ENCODE results near the gene MBL2.

Gene MBL2

DNA sequence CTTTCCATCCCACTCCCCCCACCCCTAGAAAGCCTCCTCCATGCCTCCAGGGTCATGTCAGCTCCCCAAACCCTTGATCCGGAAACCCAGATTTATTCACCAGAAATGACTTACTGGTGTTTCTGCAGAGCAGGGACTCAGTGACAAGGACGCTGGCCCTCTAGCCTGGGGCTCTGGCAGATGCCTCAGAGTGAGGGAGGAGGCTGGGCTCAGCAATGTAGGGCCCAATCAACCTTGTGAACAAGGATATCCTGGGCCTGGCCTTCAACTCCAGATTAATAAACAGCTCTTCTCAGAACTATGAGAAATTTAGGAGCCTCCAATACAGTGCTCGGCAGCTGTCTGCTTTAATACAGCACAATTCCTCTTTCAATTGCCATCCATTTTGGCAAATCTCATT, at the start of gene MBL2:
MBL2 (minus strand) TSS at position 162 of the 400 bp plus-strand sequence. CDS start 1,149 bp downstream, outside the sequence.
- no peak for DNase-seq (ENCODE audit: low read depth in 1 of 2, low spot score in 1 of 2)

DNA sequence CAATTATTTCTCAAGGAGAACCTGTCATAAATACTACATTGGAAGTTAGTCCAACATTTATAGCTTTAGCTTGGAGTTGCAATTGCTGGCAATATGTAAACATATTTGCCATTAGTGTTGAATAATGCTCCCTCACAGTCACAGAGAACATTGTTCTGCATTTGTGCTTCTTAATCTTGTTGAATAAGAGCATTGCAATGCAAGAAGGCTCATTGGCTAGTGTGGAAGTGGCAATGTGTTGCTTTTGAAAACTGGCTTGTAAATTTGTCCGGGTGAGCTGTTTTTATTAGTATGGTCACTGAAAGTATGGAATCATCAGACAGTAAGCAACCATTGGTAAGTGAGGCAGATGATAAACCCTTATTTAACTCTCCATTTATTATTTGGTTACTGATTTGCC, 47.7 kb upstream of the MBL2 start:
- DNase-seq (ENCODE audit: low read depth in 1 of 2, low spot score in 1 of 2): no peak

DNA sequence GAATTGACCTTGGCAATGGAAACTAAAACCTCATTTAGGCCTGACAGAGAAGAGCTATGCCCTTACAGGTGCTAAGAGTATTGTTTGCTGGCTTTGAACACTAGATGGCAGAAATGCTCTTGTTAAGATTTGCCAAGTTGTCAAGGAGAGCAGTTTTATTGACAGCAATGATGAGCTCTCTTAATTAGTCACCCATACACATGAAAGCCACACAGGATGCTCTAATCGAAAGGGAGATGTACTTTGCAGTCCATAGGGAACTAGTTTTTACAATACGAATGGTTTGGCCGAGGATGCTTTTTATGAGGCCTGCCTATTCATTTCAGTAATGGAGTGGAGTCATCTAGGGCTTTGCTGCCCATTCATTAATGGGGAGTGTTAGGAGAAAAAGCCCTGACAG, 45.4 kb upstream of the MBL2 start:
- no peak for DNase-seq (ENCODE audit: low read depth in 1 of 2, low spot score in 1 of 2)

DNA sequence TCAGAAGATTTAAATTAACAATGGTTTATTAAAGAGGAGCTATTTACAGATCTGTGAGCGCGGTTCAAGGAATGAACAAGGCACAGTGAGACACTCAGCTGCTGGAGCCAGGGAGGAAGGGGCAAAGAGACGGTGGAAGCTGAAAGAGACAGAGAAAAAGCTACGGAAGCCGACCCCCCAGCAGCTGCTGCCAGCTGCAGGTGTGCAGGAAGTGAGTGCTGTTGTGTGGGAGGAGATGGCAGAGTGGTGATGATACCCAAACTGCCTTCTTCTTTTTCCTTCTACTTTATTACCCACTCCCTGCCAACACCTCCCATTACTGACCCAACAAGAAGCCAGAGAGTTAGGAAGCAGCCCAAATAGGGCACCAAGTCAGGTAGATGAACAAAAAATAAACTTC, 41.9 kb upstream of the MBL2 start:
- no peak for DNase-seq (ENCODE audit: low read depth in 1 of 2, low spot score in 1 of 2)

DNA sequence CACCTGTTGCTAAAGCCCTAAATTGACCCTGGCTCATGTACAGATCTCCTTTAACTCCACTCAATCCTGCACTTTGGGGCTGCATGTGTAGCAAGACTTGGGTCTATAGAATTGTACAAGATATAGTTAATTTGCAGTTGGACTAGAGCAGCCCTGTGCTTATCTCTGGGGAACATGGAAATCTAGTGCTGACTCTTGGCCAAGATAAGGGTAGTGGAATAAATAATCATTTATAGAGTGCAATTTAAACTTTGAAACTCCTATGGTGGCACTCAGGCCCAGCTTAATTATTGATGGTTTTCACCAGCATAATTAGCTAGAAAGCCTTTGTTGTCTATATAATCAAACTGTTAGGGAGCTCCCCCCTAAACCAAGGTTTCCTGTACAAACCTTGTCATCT, 39.2 kb upstream of the MBL2 start:
- DNase-seq (ENCODE audit: low read depth in 1 of 2, low spot score in 1 of 2): no peak

DNA sequence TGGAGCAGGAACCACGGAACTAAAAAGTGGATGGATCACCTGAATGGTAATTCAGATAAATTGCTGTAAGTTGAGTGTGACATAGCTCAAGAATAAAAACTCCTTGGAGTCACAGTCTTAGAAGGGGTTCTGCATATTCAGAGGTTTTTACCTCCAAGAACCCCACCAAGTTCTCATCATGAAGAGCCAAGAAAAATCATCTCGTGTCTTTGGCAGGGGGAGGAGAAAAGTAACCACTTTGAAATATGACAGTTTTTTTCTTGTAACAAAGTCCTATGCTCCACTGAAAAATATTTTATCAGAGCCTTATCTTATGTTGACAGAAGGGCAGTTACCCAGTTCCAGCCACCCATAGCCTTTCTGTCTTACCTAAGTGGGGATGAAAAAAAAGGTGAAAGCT, 38.2 kb upstream of the MBL2 start:
- no peak for DNase-seq (ENCODE audit: low read depth in 1 of 2, low spot score in 1 of 2)

DNA sequence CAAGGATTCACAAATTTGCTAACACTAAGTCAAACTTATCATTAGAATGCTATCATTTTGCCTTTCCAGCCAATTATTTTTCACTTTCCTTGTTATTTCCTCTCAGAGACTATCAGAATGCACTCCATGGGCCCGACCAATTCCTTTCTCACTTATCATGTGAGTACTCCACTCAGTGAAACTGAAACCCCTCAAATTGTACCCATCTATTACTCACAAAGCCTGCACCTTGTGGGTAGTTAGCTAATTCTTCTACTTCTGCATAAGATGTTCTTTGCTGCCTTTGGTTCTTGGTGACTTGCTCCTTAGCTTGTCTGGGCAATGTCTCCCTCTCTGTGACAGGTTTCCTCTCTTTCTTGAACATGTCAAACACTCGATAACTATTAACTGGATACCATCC, 35.2 kb upstream of the MBL2 start:
- no peak for DNase-seq (ENCODE audit: low read depth in 1 of 2, low spot score in 1 of 2)

DNA sequence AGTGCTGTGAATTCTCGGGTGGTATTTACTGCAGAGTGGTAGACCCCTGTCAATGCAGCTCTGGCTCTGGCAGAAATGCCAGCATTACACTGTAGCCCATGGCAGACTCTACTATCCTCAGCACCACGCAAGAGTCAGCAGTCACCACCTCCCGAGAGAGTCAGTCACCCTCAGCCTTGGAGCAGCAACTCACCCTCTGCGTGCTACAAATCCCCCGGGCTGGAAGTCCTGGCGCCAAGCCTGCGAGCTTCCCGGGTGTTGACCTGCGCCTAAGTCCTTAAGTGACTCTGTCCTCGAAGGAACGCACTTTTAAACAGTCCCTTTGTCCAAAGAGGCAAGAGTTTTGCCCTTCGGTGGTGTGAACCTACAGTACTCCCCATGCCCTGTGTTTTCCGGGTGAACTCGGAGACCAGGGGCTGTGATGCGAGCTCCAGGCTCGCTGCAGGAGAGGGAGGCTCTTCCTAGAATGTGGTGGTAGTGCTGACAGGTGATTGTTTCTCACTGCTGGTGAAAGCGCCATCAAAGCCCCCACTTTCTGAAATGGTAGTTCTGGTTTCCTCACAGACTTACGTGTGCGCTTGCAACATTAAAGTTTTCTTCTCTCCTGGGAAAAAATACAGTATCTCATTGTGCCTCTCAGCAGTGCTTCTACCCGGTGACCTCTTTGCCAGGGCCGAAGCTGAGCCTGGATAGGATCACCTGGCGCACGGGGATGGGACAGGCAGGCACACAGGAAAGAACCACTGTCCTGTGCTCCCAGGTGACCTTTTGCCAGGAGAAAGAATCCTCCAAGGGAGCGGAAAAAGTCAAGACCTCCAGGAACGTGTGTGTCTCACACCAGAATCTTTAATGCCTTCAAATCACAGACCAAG, 33.1 kb upstream of the MBL2 start:
- DNase-seq (ENCODE audit: low read depth in 1 of 2, low spot score in 1 of 2): no peak

DNA sequence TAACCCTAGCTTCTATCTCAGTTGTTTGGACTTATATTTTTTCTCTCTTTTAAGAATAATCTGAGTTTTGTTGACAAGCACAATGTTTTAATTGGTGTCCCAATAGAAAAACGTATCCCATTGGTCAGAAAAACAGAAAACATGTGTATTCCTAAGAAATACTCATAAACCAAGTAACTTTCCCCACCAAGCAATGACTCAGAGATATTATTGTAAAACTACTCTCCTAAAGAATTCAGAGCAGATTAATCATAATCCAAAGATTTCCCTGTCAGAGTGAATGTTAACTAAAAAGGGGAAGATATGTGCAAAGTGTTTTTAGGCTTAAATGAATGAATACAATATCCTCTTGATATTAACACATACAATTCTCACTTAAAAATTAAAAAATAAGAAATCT, 29.4 kb upstream of the MBL2 start:
- no peak for DNase-seq (ENCODE audit: low read depth in 1 of 2, low spot score in 1 of 2)

DNA sequence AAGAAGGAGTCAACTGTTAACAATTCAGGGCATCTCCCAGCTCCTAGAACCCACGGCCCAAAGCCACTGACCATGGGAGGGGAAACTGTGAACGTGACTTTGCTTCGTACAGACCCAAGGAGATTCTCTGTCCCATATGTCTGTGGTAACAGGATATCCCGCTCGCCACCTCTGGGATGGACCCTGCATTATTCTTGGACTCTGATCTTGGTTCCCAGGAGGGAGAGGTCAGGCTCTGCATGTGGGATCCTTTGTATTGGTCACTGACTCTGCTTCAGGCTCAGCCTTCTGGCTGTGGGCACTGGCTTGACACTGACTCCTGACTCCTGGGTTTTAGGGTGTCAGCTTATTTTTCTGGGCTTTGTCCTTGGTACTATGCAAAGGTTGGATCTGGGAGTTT, 13.5 kb upstream of the MBL2 start:
- DNase-seq (ENCODE audit: low read depth in 1 of 2, low spot score in 1 of 2): no peak

DNA sequence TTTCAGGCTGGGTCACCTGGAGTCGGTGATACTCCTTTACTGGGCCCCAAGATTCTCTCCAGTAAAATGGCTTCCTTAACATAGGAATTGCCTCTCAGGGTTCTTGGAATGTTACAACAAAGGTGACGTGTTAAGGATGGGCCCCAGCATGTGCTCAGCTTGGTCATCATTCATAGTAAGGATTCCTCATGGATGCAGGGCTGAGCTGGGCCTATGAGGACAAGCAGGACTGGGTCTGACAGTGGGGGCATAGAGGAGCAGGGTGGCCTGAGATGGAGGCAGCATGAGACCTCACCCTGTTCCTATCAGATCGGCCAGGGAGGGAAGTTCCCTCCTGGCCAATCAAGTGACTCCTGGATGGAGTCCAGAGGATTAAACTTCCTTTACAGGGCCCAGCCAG, 12.8 kb upstream of the MBL2 start:
- DNase-seq (ENCODE audit: low read depth in 1 of 2, low spot score in 1 of 2): no peak

DNA sequence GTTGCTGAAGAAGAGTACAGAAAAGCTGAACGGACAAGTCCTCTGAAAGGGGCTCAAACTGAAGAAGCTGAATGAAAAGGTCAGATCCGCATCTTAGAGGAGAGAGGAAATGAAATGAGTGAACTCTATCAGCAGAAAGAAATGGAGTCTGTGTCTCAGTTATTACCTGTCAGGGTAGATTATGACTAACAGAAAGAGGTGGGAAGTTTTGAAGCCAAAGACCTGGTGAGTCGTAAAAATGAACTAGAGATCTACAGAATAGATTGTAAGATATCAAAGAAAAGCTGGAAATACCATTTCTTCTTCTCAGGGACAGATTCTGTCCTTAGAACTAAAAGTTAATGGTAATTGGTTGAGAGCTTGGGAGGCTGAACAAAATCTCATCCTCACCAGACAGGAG, 11.1 kb upstream of the MBL2 start:
- no peak for DNase-seq (ENCODE audit: low read depth in 1 of 2, low spot score in 1 of 2)

DNA sequence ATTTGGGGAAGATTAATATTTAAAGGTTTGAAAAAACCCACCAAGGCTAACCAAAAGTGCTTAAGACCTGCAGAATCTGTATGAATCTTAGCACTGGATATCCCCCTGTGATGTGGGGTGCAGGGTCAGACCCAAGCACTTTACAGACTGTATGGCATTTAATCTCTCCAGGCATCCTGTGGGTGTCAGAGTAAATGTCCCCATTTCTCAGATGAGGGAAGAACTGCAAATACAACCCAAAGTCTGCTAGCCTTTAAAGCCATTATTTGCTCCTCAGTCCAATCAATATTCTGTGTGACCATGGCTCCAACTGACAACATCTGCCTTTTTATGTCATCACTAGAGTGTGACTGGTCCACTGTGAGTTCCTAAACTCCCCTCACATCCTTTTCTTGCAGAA, 10.0 kb upstream of the MBL2 start:
- DNase-seq (ENCODE audit: low read depth in 1 of 2, low spot score in 1 of 2): no peak

DNA sequence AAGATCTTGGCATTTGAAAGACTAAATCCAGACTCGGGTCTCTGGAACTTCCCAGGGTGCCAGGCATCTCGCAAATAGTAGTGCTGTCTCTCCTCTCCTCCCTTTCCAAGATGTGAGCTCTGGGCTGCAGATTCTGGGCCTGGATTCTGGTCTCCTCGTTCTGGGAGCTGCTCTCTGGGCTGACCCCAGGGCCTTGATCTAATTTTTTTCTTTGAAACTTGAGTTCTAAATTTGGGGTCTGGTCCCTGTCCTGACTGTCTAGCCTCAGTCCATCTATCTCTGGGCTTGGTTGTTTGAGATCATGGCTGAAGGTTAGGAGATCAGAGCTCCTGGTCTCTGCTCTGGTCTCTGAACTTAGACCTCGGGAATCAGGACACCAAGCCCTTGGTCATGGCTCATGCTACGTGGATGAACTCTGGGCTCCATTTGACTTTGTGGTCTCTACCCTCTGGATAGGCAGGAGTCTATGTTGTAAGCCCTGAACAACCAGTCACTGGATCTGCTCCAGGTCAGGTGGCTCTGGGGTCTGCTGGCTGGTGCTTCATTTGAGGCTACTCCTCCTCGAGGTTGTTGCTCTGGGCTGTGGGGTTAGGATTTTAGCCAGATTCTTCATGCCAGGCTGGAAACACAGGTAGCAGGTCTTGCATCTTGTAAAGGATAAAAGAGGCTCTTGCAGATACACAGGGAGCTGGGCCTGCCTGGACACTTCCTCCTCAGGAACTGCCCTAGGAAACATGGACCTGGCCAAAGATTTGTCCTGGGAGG, 8.0 kb upstream of the MBL2 start:
- no peak for DNase-seq (ENCODE audit: low read depth in 1 of 2, low spot score in 1 of 2)

DNA sequence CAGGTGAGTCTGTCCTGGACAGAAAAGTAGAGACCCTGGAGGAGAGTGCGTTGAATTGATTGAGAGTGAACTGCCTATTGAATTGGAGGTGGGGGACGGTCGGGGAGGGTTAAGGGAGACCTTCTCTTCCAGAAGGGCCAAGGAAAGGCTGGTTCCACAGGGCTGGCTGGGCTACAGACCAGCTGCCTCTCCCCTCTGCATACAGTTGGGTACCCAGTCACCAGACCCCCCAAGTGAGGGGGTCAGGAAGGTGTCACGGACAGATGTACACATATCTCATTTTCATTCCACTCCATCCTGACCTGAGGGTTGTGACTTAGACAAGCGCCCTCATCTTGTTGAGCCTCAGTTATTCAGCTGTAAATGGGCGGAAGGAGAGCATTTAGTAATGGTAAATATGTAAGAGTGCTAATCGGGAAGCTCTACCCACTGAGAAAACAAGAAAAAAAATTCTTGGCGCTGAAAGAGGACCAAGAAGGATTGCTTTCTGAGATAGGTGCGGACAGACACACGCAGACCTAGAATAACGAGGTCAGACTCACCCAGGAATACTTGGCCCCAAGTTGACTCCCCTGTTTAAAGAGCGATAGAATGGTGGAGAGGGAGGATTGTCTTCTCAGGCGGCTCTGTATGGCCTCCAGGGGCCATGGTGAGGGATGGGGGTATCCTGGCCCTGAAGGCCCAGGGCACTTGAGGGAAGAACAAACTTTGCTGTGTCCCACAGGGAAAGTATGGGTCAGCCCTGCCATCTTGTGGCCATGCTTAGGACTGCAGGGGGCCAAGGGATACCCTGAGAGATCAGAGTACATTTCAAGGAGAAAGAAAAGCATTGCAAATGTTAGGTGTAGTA, 7.2 kb upstream of the MBL2 start:
- no peak for DNase-seq (ENCODE audit: low read depth in 1 of 2, low spot score in 1 of 2)

DNA sequence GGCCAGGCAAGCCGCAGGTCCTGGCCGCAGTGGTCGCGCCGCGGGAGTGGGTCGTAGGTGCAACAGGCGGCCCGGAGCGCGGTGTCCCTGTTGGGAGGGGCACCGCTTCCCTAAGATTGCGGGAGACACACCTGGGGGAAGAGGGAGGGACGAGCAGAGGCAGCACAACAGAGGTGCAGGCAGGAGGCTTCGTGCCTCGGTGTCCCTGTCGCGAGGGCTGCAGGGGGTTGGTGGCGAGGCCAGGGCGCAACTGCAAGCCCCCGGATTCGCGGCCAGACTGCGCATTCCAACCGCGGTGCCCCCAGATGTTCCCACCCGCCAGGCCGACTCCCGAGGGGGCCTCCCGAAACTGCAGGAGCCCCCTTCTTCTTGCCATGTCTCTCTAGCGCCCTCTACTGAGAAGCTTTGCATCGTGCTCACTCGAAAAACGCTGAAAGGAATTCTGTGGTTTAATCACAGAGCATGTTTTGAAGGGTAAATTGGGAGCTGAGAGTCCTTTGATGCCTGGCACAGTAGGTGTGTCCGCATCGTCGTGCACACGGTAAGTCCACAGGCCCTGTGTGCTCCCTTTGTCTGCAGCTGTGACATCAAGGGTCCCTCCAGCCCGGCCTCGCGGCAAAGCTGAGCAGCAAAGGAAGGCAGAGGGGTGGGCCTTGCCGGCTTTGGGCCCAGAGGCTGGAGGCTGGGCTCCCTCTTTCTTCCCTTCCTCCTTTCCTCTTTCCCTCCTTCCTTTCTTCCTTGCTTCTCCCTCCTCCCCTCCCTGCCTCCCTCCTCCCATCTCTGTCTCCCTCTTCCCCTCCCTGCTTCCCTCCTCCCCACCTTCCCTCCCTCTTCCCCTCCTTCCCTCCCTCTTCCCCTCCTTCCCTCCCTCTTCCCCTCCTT, 6.2 kb upstream of the MBL2 start:
- no peak for DNase-seq (ENCODE audit: low read depth in 1 of 2, low spot score in 1 of 2)

DNA sequence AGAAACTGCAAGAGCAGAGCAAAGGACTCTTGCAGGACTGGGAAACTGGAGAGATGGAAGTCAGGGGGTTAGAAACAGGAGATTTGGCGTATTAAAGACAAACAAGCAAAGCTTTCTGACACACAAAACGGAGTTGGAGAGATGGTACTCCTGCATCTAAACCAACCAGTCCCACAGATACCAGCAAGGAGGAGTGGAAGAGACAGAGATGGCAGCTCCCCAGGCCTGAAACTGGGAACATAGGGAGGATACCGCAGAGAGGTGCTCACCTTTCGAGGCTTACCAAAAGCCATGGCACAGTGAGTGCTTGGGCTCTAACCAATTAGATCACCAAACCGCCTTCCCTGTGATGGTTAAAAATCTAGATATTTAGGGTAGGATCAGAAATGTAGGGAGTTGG, 4.8 kb upstream of the MBL2 start:
- no peak for DNase-seq (ENCODE audit: low read depth in 1 of 2, low spot score in 1 of 2)

DNA sequence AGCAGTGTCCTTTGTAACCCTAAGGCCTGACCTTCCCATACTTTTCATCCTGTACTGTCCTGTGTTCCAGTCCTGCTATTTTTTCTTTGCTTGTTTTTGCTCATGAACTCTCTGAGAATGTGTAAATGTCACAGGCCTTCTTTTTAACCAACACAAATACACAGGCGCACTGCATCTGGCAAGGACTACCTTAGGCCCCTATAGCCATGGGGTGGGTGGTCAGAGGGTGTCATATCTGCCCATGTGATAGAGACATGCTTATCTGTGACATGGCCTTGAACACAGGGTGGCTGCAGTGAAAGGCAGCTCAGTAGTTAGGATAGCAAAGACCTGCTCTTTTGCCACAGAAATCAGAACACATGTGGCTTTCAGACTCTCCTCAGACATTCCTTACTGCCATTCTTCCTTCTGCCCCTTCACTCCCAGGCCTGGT, 3.9 kb upstream of the MBL2 start:
- no peak for DNase-seq (ENCODE audit: low read depth in 1 of 2, low spot score in 1 of 2)

DNA sequence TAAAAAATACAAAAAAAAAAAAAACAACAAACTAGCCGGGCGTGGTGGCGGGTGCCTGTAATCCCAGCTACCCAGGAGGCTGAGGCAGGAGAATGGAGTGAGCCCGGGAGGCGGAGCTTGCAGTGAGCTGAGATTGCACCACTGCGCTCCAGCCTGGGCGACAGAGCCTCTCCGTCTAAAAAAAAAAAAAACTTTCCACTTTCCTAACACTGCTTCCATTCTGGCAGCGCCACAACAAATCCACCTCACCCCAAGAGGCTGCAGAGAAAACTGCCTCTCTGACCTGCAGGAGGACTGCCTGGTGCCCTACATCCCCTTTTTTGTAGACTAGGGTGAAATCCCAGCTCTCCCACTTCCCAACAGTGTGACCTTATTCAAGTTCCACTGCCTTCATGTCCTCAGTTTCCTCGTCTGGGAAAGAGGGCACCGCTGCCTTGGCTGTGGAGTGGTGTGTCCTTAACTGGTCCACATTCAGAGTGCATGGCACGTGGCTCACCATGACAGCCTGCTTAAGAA, 2.6 kb upstream of the MBL2 start:
- DNase-seq (ENCODE audit: low read depth in 1 of 2, low spot score in 1 of 2): no peak

DNA sequence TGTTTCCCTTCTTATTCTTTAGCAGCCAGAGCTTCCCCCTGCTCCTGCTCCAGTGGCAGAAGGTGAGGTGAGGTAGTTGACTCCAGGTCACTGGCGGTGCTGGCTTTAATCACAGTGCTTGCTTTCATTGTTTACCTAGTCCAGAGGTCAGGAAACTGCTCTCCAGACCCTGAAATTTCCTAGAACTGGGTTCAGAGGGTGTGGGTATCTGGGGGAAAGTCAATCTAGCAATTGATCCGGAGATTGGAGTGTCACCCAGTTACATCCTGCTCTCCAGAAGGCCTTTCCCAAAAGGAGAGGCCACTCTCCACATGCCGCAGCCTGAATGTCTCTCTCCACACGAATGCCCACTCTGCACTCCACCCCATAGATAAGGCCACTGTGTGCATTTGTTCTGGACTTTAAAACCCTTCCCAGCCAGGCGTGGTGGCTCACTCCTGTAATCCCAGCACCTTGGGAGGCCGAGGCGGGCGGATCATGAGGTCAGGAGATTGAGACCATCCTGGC, 2.1 kb upstream of the MBL2 start:
- DNase-seq (ENCODE audit: low read depth in 1 of 2, low spot score in 1 of 2): no peak

Data from activated T-helper 1 cell treated with anti-CD3 and anti-CD28 coated beads, Interleukin-2, amount 50 U/mL, for 16 hours (primary cell).